Measurements from ENCODE around the gene TSC2. TPM values are rescaled to one million over a fixed set of nuclear protein-coding genes. Genes with fewer than 3 reads are reported as not detected.

Gene TSC2
- total RNA-seq, 1 donor from 2014 or later: 241 TPM

GRCh38 chr16:2058420-2058819 lies 10.6 kb downstream of the TSC2 start:
- Mint-ChIP-seq H3K4me1 (ENCODE audit: low read depth) (no peaks in the 10 kb centered on the region), H3K9me3 (ENCODE audit: low read depth) (no peaks in the 10 kb centered on the region), H3K27me3 (no peaks in the 10 kb centered on the region), H3K36me3 (ENCODE audit: insufficient read depth) (peaks cover 6% of the 10 kb centered on the region), H3K4me3 (ENCODE audit: low read depth) (no peak overlapping the region), H3K27ac (no peak overlapping the region)
- TF ChIP-seq CTCF (IDR thresholded peaks at IDR 0.05; ENCODE audit: unreplicated experiment): no peak
- DNase-seq (ENCODE audit: low spot score, unreplicated experiment): no peak

- Mint-ChIP-seq H3K27ac (no peak overlapping the region), H3K36me3 (ENCODE audit: insufficient read depth) (peaks cover 6% of the 10 kb centered on the region), H3K4me3 (ENCODE audit: low read depth) (no peak overlapping the region), H3K27me3 (no peaks in the 10 kb centered on the region), H3K9me3 (ENCODE audit: low read depth) (no peaks in the 10 kb centered on the region), H3K4me1 (ENCODE audit: low read depth) (no peaks in the 10 kb centered on the region)
- TF ChIP-seq CTCF (IDR thresholded peaks at IDR 0.05; ENCODE audit: unreplicated experiment): no peak
- DNase-seq (ENCODE audit: low spot score, unreplicated experiment): no peak
Observed at GRCh38 chr16:2058872-2059271, 11.1 kb downstream of the TSC2 start.

- Mint-ChIP-seq H3K9me3 (ENCODE audit: low read depth) (no peaks in the 10 kb centered on the region), H3K4me3 (ENCODE audit: low read depth) (no peak overlapping the region)
Observed at GRCh38 chr16:2060346-2060745, 12.6 kb downstream of the TSC2 start.

GRCh38 chr16:2061023-2061422 lies 13.2 kb downstream of the TSC2 start:
- Mint-ChIP-seq H3K4me3 (ENCODE audit: low read depth) (no peak overlapping the region), H3K4me1 (ENCODE audit: low read depth) (no peaks in the 10 kb centered on the region), H3K27me3 (no peaks in the 10 kb centered on the region), H3K27ac (no peak overlapping the region), H3K9me3 (ENCODE audit: low read depth) (no peaks in the 10 kb centered on the region), H3K36me3 (ENCODE audit: insufficient read depth) (peaks cover 10% of the 10 kb centered on the region)
- no peak for TF ChIP-seq CTCF (IDR thresholded peaks at IDR 0.05; ENCODE audit: unreplicated experiment)
- no peak for DNase-seq (ENCODE audit: low spot score, unreplicated experiment)

More at GRCh38 chr16:2060346-2060745, 12.6 kb downstream of the TSC2 start:
- TF ChIP-seq CTCF (IDR thresholded peaks at IDR 0.05; ENCODE audit: unreplicated experiment): no peak
- no peaks in the 10 kb centered on the region for H3K27me3 Mint-ChIP-seq
- peaks cover 6% of the 10 kb centered on the region for H3K36me3 Mint-ChIP-seq (ENCODE audit: insufficient read depth)
- no peak overlapping the region for H3K27ac Mint-ChIP-seq
- no peak for DNase-seq (ENCODE audit: low spot score, unreplicated experiment)
- H3K4me1 Mint-ChIP-seq (ENCODE audit: low read depth): no peaks in the 10 kb centered on the region

- H3K9me3 Mint-ChIP-seq (ENCODE audit: low read depth): no peaks in the 10 kb centered on the region
- TF ChIP-seq CTCF (IDR thresholded peaks at IDR 0.05; ENCODE audit: unreplicated experiment): no peak
- H3K4me3 Mint-ChIP-seq (ENCODE audit: low read depth): no peak overlapping the region
- H3K36me3 Mint-ChIP-seq (ENCODE audit: insufficient read depth): peaks cover 12% of the 10 kb centered on the region
- no peaks in the 10 kb centered on the region for H3K27me3 Mint-ChIP-seq
- no peak for DNase-seq (ENCODE audit: low spot score, unreplicated experiment)
- H3K27ac Mint-ChIP-seq: no peak overlapping the region
- H3K4me1 Mint-ChIP-seq (ENCODE audit: low read depth): no peaks in the 10 kb centered on the region
Observed at GRCh38 chr16:2061526-2061925, 13.7 kb downstream of the TSC2 start.
